ENCODE data around the gene CA4. TPM values are rescaled to one million over a fixed set of nuclear protein-coding genes. Genes with fewer than 3 reads are reported as not detected.

Gene CA4
- total and polyA plus RNA-seq, 2 of the 8 experiments (the other 6 are each of a cell fraction or from before 2014, with no cell fraction given) = 3.6 to 4.2 TPM

DNA sequence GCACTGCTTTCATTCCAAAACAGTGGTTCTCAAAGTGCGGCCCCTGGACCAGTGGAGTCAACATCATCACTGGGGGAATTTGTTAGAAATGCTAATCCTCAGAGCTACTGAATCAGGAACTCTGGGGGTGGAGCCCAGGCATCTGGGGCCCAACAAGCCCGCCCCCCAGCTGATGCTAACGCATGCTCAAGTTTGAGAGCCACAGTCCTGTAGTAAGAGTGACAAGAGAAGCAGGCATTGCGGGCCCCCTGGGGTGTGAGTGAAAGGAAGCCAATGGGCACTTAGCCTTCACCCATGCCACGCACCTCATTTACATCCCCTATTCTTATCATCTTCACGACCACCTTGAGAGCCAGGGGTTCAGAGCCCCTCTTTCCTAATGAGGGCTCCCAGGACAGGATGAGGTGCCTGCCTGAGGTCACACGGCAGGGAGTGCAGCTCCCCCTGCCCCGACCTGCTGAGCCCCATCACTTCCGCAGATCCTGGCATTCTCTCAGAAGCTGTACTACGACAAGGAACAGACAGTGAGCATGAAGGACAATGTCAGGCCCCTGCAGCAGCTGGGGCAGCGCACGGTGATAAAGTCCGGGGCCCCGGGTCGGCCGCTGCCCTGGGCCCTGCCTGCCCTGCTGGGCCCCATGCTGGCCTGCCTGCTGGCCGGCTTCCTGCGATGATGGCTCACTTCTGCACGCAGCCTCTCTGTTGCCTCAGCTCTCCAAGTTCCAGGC is 9.1 kb downstream of the CA4 start (continued):
- TF ChIP-seq, protein P1, sequence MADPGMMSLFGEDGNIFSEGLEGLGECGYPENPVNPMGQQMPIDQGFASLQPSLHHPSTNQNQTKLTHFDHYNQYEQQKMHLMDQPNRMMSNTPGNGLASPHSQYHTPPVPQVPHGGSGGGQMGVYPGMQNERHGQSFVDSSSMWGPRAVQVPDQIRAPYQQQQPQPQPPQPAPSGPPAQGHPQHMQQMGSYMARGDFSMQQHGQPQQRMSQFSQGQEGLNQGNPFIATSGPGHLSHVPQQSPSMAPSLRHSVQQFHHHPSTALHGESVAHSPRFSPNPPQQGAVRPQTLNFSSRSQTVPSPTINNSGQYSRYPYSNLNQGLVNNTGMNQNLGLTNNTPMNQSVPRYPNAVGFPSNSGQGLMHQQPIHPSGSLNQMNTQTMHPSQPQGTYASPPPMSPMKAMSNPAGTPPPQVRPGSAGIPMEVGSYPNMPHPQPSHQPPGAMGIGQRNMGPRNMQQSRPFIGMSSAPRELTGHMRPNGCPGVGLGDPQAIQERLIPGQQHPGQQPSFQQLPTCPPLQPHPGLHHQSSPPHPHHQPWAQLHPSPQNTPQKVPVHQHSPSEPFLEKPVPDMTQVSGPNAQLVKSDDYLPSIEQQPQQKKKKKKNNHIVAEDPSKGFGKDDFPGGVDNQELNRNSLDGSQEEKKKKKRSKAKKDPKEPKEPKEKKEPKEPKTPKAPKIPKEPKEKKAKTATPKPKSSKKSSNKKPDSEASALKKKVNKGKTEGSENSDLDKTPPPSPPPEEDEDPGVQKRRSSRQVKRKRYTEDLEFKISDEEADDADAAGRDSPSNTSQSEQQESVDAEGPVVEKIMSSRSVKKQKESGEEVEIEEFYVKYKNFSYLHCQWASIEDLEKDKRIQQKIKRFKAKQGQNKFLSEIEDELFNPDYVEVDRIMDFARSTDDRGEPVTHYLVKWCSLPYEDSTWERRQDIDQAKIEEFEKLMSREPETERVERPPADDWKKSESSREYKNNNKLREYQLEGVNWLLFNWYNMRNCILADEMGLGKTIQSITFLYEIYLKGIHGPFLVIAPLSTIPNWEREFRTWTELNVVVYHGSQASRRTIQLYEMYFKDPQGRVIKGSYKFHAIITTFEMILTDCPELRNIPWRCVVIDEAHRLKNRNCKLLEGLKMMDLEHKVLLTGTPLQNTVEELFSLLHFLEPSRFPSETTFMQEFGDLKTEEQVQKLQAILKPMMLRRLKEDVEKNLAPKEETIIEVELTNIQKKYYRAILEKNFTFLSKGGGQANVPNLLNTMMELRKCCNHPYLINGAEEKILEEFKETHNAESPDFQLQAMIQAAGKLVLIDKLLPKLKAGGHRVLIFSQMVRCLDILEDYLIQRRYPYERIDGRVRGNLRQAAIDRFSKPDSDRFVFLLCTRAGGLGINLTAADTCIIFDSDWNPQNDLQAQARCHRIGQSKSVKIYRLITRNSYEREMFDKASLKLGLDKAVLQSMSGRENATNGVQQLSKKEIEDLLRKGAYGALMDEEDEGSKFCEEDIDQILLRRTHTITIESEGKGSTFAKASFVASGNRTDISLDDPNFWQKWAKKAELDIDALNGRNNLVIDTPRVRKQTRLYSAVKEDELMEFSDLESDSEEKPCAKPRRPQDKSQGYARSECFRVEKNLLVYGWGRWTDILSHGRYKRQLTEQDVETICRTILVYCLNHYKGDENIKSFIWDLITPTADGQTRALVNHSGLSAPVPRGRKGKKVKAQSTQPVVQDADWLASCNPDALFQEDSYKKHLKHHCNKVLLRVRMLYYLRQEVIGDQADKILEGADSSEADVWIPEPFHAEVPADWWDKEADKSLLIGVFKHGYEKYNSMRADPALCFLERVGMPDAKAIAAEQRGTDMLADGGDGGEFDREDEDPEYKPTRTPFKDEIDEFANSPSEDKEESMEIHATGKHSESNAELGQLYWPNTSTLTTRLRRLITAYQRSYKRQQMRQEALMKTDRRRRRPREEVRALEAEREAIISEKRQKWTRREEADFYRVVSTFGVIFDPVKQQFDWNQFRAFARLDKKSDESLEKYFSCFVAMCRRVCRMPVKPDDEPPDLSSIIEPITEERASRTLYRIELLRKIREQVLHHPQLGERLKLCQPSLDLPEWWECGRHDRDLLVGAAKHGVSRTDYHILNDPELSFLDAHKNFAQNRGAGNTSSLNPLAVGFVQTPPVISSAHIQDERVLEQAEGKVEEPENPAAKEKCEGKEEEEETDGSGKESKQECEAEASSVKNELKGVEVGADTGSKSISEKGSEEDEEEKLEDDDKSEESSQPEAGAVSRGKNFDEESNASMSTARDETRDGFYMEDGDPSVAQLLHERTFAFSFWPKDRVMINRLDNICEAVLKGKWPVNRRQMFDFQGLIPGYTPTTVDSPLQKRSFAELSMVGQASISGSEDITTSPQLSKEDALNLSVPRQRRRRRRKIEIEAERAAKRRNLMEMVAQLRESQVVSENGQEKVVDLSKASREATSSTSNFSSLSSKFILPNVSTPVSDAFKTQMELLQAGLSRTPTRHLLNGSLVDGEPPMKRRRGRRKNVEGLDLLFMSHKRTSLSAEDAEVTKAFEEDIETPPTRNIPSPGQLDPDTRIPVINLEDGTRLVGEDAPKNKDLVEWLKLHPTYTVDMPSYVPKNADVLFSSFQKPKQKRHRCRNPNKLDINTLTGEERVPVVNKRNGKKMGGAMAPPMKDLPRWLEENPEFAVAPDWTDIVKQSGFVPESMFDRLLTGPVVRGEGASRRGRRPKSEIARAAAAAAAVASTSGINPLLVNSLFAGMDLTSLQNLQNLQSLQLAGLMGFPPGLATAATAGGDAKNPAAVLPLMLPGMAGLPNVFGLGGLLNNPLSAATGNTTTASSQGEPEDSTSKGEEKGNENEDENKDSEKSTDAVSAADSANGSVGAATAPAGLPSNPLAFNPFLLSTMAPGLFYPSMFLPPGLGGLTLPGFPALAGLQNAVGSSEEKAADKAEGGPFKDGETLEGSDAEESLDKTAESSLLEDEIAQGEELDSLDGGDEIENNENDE (IDR thresholded peaks at IDR 0.05; ENCODE audit: insufficient replicate concordance, low read length) = no peak
- no peak for TF ChIP-seq SP1 (IDR thresholded peaks at IDR 0.05; ENCODE audit: low read depth, low read length)
- no peak for TF ChIP-seq EZH2 (IDR thresholded peaks at IDR 0.05; ENCODE audit: low read depth, low read length, severe bottlenecking)
- TF ChIP-seq EGR1 (IDR thresholded peaks at IDR 0.05; ENCODE audit: borderline replicate concordance, low read depth, low read length) = no peak
- TF ChIP-seq, protein P2, sequence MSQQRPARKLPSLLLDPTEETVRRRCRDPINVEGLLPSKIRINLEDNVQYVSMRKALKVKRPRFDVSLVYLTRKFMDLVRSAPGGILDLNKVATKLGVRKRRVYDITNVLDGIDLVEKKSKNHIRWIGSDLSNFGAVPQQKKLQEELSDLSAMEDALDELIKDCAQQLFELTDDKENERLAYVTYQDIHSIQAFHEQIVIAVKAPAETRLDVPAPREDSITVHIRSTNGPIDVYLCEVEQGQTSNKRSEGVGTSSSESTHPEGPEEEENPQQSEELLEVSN (IDR thresholded peaks at IDR 0.05) = no peak
